Endothelial cell (in vitro differentiated cells): Measurements from ENCODE around the gene ZNF366. TPM values are rescaled to one million over a fixed set of nuclear protein-coding genes. Genes with fewer than 3 reads are reported as not detected.

Experiments used
- DNase-seq: peaks from one replicate; pipeline ENCODE4 v3.0.0; 2021; ENCODE audit warnings: low spot score
- H3K27ac Mint-ChIP-seq: one replicate; pipeline ENCODE4 v1.8.0; 2021; ENCODE audit warnings: mixed read lengths, inconsistent platforms; ENCODE audit not compliant: unreplicated experiment
- H3K27me3 Mint-ChIP-seq: one replicate; pipeline ENCODE4 v1.8.0; 2021; ENCODE audit warnings: mild to moderate bottlenecking, moderate library complexity, mixed read lengths, inconsistent platforms; ENCODE audit not compliant: unreplicated experiment
- H3K36me3 Mint-ChIP-seq: one replicate; pipeline ENCODE4 v1.8.0; 2021; ENCODE audit warnings: mild to moderate bottlenecking, low read depth, mixed read lengths, inconsistent platforms; ENCODE audit not compliant: unreplicated experiment
- H3K4me1 Mint-ChIP-seq: one replicate; pipeline ENCODE4 v1.8.0; 2021; ENCODE audit warnings: mild to moderate bottlenecking, mixed read lengths, inconsistent platforms; ENCODE audit not compliant: unreplicated experiment
- H3K4me3 Mint-ChIP-seq: one replicate; pipeline ENCODE4 v1.8.0; 2021; ENCODE audit warnings: mild to moderate bottlenecking, mixed read lengths, inconsistent platforms; ENCODE audit not compliant: unreplicated experiment
- H3K9me3 Mint-ChIP-seq: one replicate; pipeline ENCODE4 v1.8.0; 2021; ENCODE audit warnings: mixed read lengths, inconsistent platforms; ENCODE audit not compliant: unreplicated experiment
- CTCF ChIP-seq: fragments of 200-600 bp; sonication (generic); IDR thresholded peaks from one replicate; pipeline ENCODE4 v1.5.0; 2021; ENCODE audit warnings: antibody characterized with exemption; ENCODE audit not compliant: unreplicated experiment
- total RNA-seq: library from RNA; stranded (reverse); fragmentation: NEBNext Ultra II Directional; extraction: Animal tissue kit (Norgen Biotek cat#: 25700); gene quantifications from one replicate; pipeline ENCODE4 v1.2.1, GENCODE V29; 2021; ENCODE audit not compliant: unreplicated experiment

The ZNF366 gene
- total RNA-seq, 1 donor from 2014 or later = 23.3 TPM

- H3K4me3 Mint-ChIP-seq = no peak overlapping the region
- no peak for DNase-seq
- peaks cover 9% of the 10 kb centered on the region for H3K9me3 Mint-ChIP-seq
- peaks cover 8% of the 10 kb centered on the region for H3K36me3 Mint-ChIP-seq
- H3K27me3 Mint-ChIP-seq = peaks cover 3% of the 10 kb centered on the region
- H3K4me1 Mint-ChIP-seq = no peaks in the 10 kb centered on the region
- no peak for TF ChIP-seq CTCF
- H3K27ac Mint-ChIP-seq = no peak overlapping the region
These were observed 15.4 kb upstream of the ZNF366 start for GRCh38 chr5:72522607-72523006.

- DNase-seq = no peak
- no peak for TF ChIP-seq CTCF
- H3K4me3 Mint-ChIP-seq = no peak overlapping the region
- peaks cover 4% of the 10 kb centered on the region for H3K27me3 Mint-ChIP-seq
- H3K27ac Mint-ChIP-seq = no peak overlapping the region
- peaks cover 8% of the 10 kb centered on the region for H3K36me3 Mint-ChIP-seq
- no peaks in the 10 kb centered on the region for H3K4me1 Mint-ChIP-seq
- peaks cover 9% of the 10 kb centered on the region for H3K9me3 Mint-ChIP-seq
These were observed 11.9 kb upstream of the ZNF366 start for GRCh38 chr5:72519111-72519510.

GRCh38 chr5:72518001-72518683, 10.9 kb upstream of the ZNF366 start:
- H3K27me3 Mint-ChIP-seq = peaks cover 4% of the 10 kb centered on the region
- no peak overlapping the region for H3K27ac Mint-ChIP-seq
- H3K9me3 Mint-ChIP-seq = peaks cover 9% of the 10 kb centered on the region
- H3K4me3 Mint-ChIP-seq = no peak overlapping the region
- no peak for TF ChIP-seq CTCF
- DNase-seq = no peak
- no peaks in the 10 kb centered on the region for H3K4me1 Mint-ChIP-seq
- peaks cover 8% of the 10 kb centered on the region for H3K36me3 Mint-ChIP-seq

- TF ChIP-seq CTCF = no peak
- Mint-ChIP-seq H3K27me3 (peaks cover 4% of the 10 kb centered on the region), H3K9me3 (peaks cover 9% of the 10 kb centered on the region)
These were observed 9.7 kb upstream of the ZNF366 start for GRCh38 chr5:72516916-72517315.

GRCh38 chr5:72515211-72515610, 8.0 kb upstream of the ZNF366 start:
- TF ChIP-seq CTCF = no peak
- peaks cover 10% of the 10 kb centered on the region for H3K4me1 Mint-ChIP-seq
- no peak overlapping the region for H3K4me3 Mint-ChIP-seq
- no peaks in the 10 kb centered on the region for H3K36me3 Mint-ChIP-seq
- H3K9me3 Mint-ChIP-seq = peaks cover 9% of the 10 kb centered on the region
- DNase-seq = no peak
- H3K27ac Mint-ChIP-seq = no peak overlapping the region
- peaks cover 2% of the 10 kb centered on the region for H3K27me3 Mint-ChIP-seq

More at GRCh38 chr5:72516916-72517315, 9.7 kb upstream of the ZNF366 start:
- H3K4me3 Mint-ChIP-seq = no peak overlapping the region
- H3K27ac Mint-ChIP-seq = no peak overlapping the region
- peaks cover 8% of the 10 kb centered on the region for H3K36me3 Mint-ChIP-seq
- no peaks in the 10 kb centered on the region for H3K4me1 Mint-ChIP-seq
- no peak for DNase-seq
